Uterine smooth muscle cell (primary cell): ENCODE data around the gene IL31. TPM values are rescaled to one million over a fixed set of nuclear protein-coding genes. Genes with fewer than 3 reads are reported as not detected.

Source experiments
- total RNA-seq: library from RNA; depleted of rRNA; stranded (reverse); fragments of >200 nt; gene quantifications from 2 replicates; pipeline ENCODE4 v1.2.3, GENCODE V29; 2014

IL31 gene
- total RNA-seq: not detected in 2 replicates

DNA sequence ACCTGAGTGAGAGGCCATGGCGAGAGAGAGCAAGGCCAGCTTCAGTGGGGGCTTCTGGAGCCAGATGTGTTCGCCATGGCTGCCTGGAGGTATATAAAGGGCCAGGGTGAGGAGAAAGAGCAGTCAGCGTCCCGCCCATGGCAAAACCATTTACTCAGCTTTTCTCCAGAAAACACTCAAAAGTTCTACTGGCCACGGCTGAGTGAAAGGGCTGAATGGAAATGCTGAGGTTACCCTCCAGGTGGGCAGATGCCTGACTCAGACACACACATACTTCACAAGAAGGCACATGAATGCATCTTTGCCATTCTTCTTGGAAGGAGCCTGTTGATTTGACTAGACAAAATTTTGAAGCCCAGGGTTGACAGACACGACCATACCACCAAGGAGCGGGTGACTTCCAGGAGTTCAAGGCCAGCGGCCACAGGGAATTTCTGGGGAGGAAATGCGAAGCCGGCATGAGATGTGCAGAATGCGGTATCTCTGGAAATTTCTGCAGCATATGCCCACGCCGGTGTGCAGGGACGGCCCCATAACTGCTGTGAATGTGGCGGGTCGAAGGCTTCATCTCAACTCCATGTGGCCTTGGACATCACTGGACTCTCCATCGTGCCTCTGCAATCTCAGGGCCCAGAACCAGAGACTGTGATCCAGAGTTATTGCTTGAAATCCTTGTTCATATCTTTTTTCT, at the start of gene IL31:
Gene IL31 (minus strand): TSS at position 67 of the 691 bp plus-strand sequence. CDS start 49 bp downstream, at position 18.

DNA sequence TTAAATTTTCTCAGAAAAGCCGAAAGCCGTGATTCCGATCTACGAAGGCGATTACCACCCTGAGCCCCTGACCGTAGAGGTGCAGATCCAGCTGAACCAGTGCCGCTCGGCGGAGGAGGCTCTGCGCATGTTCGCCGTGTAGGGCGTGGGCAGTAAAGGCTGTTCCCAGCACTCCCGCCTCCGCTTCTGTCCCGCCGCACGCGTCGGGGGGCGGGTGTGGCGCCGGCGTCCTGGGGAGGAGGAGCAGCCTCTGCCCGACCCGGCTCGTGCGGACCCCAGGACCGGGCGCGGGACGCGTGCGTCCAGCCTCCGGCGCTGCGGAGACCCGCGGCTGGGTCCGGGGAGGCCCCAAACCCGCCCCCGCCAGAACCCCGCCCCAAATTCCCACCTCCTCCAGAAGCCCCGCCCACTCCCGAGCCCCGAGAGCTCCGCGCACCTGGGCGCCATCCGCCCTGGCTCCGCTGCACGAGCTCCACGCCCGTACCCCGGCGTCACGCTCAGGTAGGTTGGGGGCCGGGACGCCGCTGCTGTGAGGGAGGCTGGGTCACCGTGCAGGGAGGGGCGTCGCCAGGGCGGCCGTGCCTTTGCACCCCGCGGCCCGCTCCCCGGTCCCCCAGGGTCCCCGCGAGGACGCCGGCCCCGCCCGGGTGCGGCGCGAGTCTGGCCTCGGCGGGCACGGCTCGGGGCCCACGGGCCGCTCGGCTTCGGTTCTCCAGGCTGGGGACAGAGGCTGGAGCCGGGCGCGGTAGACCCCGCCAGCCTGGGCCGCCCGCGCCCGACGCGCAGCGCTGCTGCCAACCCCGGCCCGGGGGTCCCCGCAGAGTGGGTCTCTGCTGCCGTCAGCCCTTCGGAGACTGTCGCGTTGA, 29.5 kb upstream of the IL31 start, which contains the start of gene B3GNT4:
Gene B3GNT4 (plus strand): TSS at position 409 of the 866 bp plus-strand sequence. CDS start 910 bp downstream, outside the sequence.

DNA sequence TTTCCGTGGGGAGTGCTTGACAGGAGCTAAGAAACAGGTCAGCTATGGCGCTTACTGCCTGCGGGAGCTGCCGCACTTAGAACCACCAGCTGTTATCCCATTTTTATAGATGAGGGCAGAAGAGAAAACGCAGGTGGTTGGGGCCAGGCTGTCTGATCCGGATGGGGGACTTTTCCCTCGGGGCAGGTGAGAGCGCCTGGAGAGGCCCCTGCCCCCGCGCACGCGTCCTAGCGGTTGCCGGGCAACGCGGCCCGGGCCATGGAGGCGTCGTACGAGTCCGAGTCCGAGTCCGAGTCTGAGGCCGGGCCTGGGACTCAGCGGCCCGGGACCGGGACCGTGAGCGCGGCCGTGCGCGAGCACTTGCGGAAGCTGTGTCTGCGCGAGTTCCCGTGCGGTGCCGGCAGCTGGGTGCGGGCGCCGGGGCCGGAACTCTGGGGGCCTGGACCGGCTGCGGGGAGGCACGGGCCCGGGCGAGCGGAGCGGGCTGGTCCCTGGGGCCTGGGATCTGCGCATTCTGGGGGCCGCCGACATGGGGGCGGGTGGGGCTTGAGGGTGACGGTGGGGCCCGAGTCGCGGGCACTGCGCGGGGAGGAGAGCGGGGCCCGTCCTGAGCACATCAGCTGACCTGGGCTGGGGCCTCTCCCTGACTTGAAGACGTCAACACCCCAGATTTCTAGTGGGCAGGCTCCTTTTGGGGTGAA, 9.0 kb upstream of the IL31 start, which contains the start of gene LRRC43:
Gene LRRC43 (plus strand): TSS at position 237 of the 701 bp plus-strand sequence. CDS start 22 bp downstream, at position 259.

Other genes starting within 250 kb of the IL31 start
- 4.1 and 4.2 TPM in 2 replicates for gene BCL7A, start 152.3 kb downstream of the IL31 start, total RNA-seq
- 14.7 and 19.1 TPM in 2 replicates for gene MLXIP, start 95.5 kb downstream of the IL31 start, total RNA-seq
- 0.11 and 1.5 TPM in 2 replicates for gene LRRC43, start 8.9 kb upstream of the IL31 start, total RNA-seq
- gene B3GNT4, start 29.5 kb upstream of the IL31 start, total RNA-seq: 0.11 TPM in 1 of 2 replicates, not detected in the other
- gene DIABLO, start 51.8 kb upstream of the IL31 start, total RNA-seq: 53.6 and 63.2 TPM in 2 replicates
- gene VPS33A, start 92.3 kb upstream of the IL31 start, total RNA-seq: 23.5 and 25.6 TPM in 2 replicates
- 70.5 and 107 TPM in 2 replicates for gene CLIP1, start 248.4 kb upstream of the IL31 start, total RNA-seq